A673 (cell line): ENCODE data around the gene BAHD1. TPM values are rescaled to one million over a fixed set of nuclear protein-coding genes. Genes with fewer than 3 reads are reported as not detected.

ENCODE experiments used
- BruUV-seq: library from RNA; stranded (reverse); fragments of 400-500 nt; replicated peaks from 2 replicates; lab custom pipeline; 2021; lab: Mats Ljungman, UMichigan
- CTCF ChIA-PET: fragments of 300-600 bp; sonication (Branson Sonifier 250); formaldehyde crosslinking; loops from one replicate; lab custom pipeline; 2022; ENCODE audit warnings: antibody characterized with exemption; lab: Charles Lee
- POLR2A ChIA-PET: fragments of 300-600 bp; sonication (Branson Sonifier 250); formaldehyde crosslinking; loops from one replicate; lab custom pipeline; 2022; ENCODE audit warnings: antibody characterized with exemption; ENCODE audit not compliant: low non-redundant PET; lab: Charles Lee
- DNase-seq: peaks from one replicate; pipeline ENCODE4 v3.0.0-alpha.2; 2015; ENCODE audit warnings: low spot score
- H3K27ac ChIP-seq: fragments of 200-600 bp; sonication (generic); 2 replicates; pipeline ENCODE4 v1.5.1; 2016; ENCODE audit warnings: mixed run types, low read depth, mild to moderate bottlenecking, mixed read lengths, antibody characterized with exemption, low read length; ENCODE audit not compliant: poor library complexity, severe bottlenecking
- H3K27me3 ChIP-seq: fragments of 200-600 bp; sonication (generic); replicated peaks from 2 replicates; pipeline ENCODE4 v1.6.1; 2017; ENCODE audit warnings: mixed run types, low read depth, mild to moderate bottlenecking, mixed read lengths, antibody characterized with exemption, low read length; ENCODE audit not compliant: insufficient read depth, poor library complexity
- H3K36me3 ChIP-seq: fragments of 200-600 bp; sonication (generic); 2 replicates; pipeline ENCODE4 v1.6.1; 2016; ENCODE audit warnings: mixed run types, mild to moderate bottlenecking, mixed read lengths, antibody characterized with exemption, low read length; ENCODE audit not compliant: insufficient read depth, poor library complexity, severe bottlenecking
- H3K4me1 ChIP-seq: fragments of 200-600 bp; sonication (generic); 2 replicates; pipeline ENCODE4 v1.6.1; 2017; ENCODE audit warnings: mixed run types, mild to moderate bottlenecking, mixed read lengths, antibody characterized with exemption, low read length; ENCODE audit not compliant: insufficient read depth, poor library complexity, severe bottlenecking
- H3K4me3 ChIP-seq: fragments of 200-600 bp; sonication (generic); 2 replicates; pipeline ENCODE4 v1.5.1; 2016; ENCODE audit warnings: low read depth, mixed run types, mild to moderate bottlenecking, mixed read lengths, low read length; ENCODE audit not compliant: poor library complexity, severe bottlenecking
- H3K9me3 ChIP-seq: fragments of 200-600 bp; sonication (generic); 2 replicates; pipeline ENCODE4 v1.6.1; 2016; ENCODE audit warnings: mixed run types, low read depth, mild to moderate bottlenecking, mixed read lengths, antibody characterized with exemption, low read length; ENCODE audit not compliant: poor library complexity, severe bottlenecking
- EZH2 ChIP-seq: fragments of 200-600 bp; sonication (generic); IDR thresholded peaks from 2 replicates; pipeline ENCODE4 v1.6.1; 2017; ENCODE audit warnings: borderline replicate concordance, low read depth, mild to moderate bottlenecking, mixed read lengths, antibody characterized with exemption, low read length; ENCODE audit not compliant: poor library complexity, severe bottlenecking
- intact Hi-C: fragments of 100-400 bp; cut with micrococcal nuclease; formaldehyde crosslinking; loops from one replicate; pipeline ENCODE4 v1.10.0; 2022; ENCODE audit not compliant: unreplicated experiment
- total RNA-seq: library from RNA; stranded (reverse); gene quantifications from 2 replicates; pipeline ENCODE4 v1.2.3, GENCODE V29; 2021
- TF ChIP-seq, protein P1 (sequence below): fragments of 300-800, 200-600 bp; sonication (generic); conservative IDR thresholded peaks from 2 replicates; pipeline ENCODE4 v1.5.1; 2017; ENCODE audit warnings: low read depth, mild to moderate bottlenecking, antibody characterized with exemption, low read length, moderate library complexity, mixed read lengths

BAHD1 gene
- total RNA-seq, 1 experiment from 2014 or later = 33.5 TPM

DNA sequence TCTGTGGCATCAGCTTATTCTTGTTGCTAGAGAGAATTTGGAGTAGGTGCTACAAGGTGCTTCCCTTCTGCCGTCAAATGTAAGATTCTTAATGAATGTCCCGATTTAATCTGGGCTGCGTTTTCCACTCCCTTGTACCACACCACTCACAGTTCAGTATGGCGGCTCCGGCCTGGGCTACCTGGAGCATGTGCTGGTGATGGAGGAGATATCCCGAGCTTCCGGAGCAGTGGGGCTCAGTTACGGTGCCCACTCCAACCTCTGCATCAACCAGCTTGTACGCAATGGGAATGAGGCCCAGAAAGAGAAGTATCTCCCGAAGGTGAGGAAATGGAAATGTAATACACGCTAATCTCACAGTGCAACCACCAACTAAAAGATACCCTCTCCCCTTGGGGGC lies 30.3 kb upstream of the BAHD1 start:
- intact Hi-C loops = no loop called here
- Histone ChIP-seq H3K4me1 (peaks cover 5% of the 10 kb centered on the region), H3K36me3 (peaks cover 63% of the 10 kb centered on the region), H3K9me3 (no peaks in the 10 kb centered on the region), H3K27me3 (no peaks in the 10 kb centered on the region), H3K4me3 (no peak overlapping the region), H3K27ac (no peak overlapping the region)
- no TSS peak for BruUV-seq
- CTCF ChIA-PET = no interaction called here
- TF ChIP-seq, protein P1, sequence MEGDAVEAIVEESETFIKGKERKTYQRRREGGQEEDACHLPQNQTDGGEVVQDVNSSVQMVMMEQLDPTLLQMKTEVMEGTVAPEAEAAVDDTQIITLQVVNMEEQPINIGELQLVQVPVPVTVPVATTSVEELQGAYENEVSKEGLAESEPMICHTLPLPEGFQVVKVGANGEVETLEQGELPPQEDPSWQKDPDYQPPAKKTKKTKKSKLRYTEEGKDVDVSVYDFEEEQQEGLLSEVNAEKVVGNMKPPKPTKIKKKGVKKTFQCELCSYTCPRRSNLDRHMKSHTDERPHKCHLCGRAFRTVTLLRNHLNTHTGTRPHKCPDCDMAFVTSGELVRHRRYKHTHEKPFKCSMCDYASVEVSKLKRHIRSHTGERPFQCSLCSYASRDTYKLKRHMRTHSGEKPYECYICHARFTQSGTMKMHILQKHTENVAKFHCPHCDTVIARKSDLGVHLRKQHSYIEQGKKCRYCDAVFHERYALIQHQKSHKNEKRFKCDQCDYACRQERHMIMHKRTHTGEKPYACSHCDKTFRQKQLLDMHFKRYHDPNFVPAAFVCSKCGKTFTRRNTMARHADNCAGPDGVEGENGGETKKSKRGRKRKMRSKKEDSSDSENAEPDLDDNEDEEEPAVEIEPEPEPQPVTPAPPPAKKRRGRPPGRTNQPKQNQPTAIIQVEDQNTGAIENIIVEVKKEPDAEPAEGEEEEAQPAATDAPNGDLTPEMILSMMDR = no peak
- no peak for TF ChIP-seq EZH2
- no peak for DNase-seq
- POLR2A ChIA-PET = no interaction called here

DNA sequence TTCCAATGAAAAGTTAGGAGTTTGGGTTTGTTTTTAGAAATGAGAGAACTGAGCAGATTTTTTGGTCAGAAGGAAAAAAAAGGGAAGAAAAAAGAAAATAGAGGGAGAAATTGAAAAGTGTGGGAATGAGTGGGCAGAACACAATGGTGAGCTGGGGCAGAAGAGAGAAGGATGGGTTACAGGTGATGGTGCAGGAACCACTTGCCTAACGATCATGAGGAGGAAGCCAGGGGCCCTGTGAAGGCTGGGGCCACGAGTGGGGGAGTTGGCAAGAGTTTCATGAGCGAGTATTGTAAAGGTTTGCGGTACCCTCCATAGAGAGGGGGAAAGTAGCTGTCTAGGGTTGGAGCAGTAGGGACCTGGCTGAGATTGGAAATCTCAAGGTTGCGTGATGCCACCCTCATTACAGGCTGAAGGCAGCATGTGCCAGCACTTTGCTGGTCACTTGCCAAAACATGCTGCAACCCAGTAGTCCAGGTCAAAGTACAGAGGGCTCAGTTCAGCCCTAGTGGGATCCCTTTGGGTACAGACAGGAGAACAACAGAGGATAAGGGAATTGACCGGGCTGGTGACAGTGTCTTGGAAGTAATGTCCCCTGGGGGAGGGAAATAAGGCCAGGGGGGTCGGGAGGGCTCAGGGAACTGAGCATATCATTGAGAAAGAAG lies 28.5 kb upstream of the BAHD1 start:
- Histone ChIP-seq H3K9me3 (no peaks in the 10 kb centered on the region), H3K36me3 (peaks cover 74% of the 10 kb centered on the region), H3K27me3 (no peaks in the 10 kb centered on the region), H3K4me1 (no peaks in the 10 kb centered on the region), H3K4me3 (no peak overlapping the region), H3K27ac (no peak overlapping the region)
- TF ChIP-seq, protein P1 = no peak
- TF ChIP-seq EZH2 = no peak
- intact Hi-C loops = no loop called here
- no TSS peak for BruUV-seq
- ChIA-PET POLR2A (no interaction called here), CTCF (no interaction called here)
- no peak for DNase-seq

DNA sequence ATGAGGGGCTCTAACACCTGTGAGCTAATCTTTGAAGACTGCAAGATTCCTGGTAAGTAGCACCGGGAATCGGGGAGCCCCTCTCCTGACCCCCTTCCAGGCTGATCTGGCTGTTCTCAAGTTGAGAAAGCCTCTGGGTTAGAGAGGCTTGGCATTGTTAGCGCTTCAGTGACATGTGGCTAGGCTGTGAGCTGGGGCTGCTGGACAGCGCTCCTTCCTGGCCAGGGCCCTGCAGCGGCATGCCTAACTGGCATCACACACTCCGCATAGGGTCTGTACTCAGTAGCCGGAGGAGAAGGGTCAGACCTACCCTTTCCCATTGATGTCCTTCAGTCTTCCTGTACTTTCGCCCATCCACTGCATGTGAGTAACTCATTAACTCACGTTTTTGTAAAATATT lies 27.7 kb upstream of the BAHD1 start:
- ChIA-PET POLR2A (no interaction called here), CTCF (no interaction called here)
- H3K9me3 ChIP-seq = no peaks in the 10 kb centered on the region
- TF ChIP-seq, protein P1 = no peak
- no peak for TF ChIP-seq EZH2
- DNase-seq = no peak
- no peak overlapping the region for H3K27ac ChIP-seq
- intact Hi-C loops = no loop called here
- H3K4me1 ChIP-seq = no peaks in the 10 kb centered on the region
- H3K27me3 ChIP-seq = no peaks in the 10 kb centered on the region
- no TSS peak for BruUV-seq
- peaks cover 71% of the 10 kb centered on the region for H3K36me3 ChIP-seq
- H3K4me3 ChIP-seq = no peak overlapping the region
